GM12872 (cell line): ENCODE measurements around the gene FGF6.

ENCODE experiments used
- TF ChIP-seq, protein P1 (sequence below): IDR thresholded peaks from 3 replicates; pipeline ENCODE4 v1.5.1; 2011; ENCODE audit warnings: low read depth, mild to moderate bottlenecking, low read length, moderate library complexity; ENCODE audit not compliant: insufficient read depth

FGF6 gene

DNA sequence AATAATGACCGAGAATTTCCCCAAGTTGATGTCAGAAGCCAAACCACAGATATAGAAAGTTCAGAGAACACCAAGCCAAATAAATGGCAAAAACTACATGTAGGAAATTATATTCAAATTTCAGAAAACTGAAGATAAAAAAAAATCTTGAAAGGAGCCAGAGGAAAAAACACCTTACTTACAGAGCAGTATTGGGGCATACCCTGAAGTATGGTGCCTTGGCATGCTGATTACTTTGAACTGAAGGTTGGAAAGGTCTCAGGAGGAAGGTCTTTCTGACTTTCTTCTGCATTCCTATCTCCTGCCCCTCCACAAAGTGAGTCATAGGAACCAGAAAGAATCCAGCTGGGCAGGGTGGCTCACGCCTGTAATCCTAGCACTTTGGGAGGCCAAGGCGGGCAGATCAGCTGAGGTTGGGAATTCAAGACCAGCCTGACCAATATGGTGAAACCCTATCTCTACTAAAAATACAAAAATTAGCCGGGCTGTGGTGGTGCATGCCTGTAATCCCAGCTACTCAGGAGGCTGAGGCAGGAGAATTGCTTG, 8.8 kb upstream of the FGF6 start:
- TF ChIP-seq, protein P1, sequence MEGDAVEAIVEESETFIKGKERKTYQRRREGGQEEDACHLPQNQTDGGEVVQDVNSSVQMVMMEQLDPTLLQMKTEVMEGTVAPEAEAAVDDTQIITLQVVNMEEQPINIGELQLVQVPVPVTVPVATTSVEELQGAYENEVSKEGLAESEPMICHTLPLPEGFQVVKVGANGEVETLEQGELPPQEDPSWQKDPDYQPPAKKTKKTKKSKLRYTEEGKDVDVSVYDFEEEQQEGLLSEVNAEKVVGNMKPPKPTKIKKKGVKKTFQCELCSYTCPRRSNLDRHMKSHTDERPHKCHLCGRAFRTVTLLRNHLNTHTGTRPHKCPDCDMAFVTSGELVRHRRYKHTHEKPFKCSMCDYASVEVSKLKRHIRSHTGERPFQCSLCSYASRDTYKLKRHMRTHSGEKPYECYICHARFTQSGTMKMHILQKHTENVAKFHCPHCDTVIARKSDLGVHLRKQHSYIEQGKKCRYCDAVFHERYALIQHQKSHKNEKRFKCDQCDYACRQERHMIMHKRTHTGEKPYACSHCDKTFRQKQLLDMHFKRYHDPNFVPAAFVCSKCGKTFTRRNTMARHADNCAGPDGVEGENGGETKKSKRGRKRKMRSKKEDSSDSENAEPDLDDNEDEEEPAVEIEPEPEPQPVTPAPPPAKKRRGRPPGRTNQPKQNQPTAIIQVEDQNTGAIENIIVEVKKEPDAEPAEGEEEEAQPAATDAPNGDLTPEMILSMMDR = no peak

DNA sequence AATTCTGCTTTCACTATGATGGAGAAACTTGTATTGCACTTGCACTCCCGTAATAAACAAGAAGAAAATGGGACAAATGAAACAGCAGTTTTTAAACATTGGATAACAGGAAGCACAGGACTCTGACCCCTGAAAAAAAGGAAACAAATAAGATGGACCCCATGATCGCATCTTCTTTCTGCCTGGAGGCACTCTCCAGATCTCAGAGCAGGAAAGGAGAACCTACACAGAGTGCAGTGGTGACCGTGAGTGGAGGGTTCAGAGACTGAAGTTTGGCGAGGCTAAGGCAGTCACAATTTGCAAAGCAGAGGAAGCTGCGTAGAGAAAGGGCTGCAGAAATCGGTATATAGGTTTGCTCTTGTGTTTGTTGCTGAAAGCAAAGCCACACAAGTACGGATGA, 6.1 kb upstream of the FGF6 start:
- TF ChIP-seq, protein P1 = no peak

DNA sequence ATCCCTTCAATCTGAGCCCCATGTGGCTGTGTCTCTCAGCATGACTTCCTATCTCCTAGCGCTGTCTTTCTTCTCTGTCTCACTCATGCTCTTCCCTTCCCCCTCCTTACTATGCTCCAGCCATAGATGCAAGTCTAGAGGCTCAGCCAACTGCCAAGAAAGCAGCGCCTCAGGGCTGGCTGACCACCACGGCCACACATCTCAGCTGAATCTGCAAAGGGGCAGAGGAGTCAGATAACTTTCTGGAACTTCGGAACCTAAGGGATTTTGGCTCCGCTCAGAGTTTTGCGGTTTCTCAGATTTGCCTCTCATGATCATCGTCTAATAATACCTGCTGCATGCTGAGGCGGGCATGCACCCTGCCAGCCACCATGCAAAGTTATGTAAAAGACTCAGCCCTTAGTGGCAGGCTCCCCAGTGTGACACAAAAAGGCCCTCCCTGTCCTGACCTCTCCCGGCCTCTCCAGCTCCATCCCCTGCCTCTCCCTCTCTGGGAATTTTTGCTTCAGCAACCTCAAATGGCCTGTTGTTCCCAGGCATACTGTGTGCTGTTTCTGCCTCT, 5.0 kb upstream of the FGF6 start:
- TF ChIP-seq, protein P1 = no peak

DNA sequence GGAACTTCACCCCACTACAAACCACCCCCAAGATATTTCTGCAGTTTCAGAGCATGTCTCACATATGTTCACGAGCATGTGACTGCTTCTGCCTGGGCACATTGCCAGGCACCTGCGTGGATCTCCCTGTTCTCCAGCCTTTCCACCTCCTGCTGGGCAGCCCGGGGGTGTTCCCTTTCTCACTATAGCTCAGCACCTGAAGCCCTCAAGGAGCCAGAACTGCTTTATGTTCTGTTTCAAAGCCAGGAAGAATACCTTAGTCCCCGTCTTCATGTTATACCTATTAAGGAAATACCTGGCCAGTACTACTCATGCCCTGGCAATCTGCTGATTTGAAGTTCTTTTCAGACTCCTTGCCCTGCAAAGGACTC, 4.2 kb upstream of the FGF6 start:
- TF ChIP-seq, protein P1 = no peak

DNA sequence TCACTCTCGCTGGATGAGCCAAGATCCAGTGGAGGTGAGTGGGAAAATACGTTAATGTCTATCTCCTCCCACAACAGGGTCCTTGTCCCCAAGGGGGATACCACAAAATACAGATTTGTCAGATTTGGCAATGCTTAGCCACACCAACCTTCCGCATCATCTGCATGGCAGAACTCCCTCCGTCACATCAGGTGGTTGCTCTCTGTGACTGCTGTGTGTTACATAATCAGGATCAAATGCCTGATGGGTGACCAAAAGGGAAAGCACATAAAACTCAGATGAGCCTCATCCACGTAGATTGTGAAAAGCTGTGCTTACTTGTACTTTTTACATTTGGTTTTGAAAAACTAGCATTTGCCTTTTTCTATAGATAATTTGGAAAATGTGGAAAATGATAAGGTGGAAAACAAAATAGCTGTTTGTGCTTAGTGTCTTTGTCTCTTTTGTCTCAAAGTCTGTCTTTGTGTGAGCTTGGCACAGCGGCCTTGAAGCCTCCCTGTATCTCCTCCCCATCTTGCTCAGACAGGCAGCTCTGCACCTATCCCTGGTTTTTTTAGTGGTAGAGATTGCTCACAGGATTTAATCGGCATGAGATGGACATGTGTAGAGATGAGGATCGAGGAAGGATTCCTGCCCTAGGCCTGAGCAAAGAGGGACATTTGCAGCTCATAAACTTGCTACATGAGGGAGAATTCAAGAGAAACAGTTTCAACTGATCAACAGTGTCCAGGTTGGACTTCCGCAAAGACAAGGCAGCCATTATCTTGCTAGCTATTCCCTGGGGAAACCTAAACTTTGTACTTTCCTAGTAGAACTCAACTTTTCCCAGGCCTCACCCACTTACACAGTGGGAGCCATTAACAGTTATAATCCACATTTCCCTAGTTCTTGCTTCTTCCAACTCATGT, 3.6 kb upstream of the FGF6 start:
- TF ChIP-seq, protein P1 = no peak

DNA sequence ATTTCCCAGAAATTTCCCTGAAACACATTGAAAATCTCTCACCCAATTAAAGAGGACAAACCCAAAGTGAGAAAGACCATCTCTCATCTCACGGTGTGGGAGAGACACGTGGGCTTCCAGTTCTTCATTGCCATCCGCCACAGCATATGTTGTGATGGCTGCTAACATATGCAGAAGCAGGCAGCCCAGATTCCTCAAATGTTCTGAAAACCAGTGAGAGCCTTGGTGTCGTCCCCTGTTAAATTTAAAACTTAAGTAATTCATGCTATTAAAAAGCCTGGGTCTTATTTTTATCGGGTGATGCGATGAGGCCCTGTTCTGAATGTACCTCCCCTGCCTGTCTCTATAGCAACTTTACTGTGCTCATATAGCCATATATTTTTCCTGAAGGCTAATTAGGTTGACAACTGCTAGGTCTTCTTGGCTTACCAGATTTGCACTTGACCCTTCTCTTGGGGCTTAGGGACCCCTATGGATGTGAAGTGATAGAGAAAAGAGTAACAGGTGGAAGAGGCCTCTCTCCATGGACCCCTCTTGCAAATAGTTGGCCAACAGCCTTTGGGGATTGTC, 2.8 kb upstream of the FGF6 start:
- TF ChIP-seq, protein P1 = no peak

DNA sequence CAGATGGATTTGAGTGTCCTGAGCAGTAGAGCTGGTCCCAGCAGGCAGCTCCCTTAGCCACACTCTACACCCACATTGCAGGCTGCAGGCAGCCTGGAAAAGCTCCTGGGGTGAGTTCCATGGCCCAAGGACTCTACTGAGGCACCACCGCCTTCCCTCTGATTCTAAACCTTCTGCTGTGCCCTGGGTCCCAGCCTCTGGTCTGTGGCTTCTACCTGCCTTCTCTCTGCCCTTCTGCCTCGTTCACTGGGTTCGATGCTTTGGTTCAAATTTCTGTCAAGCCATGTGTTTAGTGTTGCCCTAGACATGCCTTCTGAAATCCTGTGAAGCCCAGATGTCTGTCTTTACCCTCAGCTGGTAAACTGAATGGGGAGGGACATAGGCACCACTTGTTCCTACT, 1.5 kb upstream of the FGF6 start:
- TF ChIP-seq, protein P1 = no peak
